ENCODE results near the gene DYNC1LI1. TPM values are rescaled to one million over a fixed set of nuclear protein-coding genes. Genes with fewer than 3 reads are reported as not detected.

The DYNC1LI1 gene
- total RNA-seq, 2 experiments from 2014 or later: 28.6 to 48.7 TPM

DNA sequence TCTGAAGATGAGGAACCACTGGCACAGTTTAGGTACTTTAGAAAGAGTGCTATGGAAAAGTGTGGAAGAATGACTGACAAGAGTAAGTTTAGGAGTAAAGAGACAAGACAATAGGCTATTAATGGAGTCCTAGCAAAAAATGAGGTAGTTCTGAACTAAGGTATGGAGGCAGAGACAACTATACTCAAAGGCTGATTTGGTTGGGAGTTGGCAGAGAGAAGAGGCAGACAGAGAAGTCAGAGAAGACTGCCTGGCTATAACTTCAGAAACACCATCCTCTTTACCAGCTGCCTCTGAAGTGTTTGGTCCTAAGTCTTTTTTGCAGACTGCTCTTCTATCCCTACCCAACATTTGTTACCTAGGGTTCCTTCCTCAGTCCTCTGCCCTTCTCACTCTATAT lies 19.2 kb downstream of the DYNC1LI1 start:
- peaks cover 74% of the 10 kb centered on the region; the same call in 1 of the 2 replicates for H3K79me2 ChIP-seq (ENCODE audit: insufficient read depth, low read depth, low read length)
- CTCF ChIA-PET (ENCODE audit: unreplicated experiment): no interaction called here
- no peak for DNase-seq (ENCODE audit: low spot score)
- peaks cover 13% of the 10 kb centered on the region; the same call in 1 of the 2 replicates for H3K36me3 ChIP-seq (ENCODE audit: insufficient read depth, low read length)
- H3K4me2 ChIP-seq (ENCODE audit: low read length): no peak overlapping the region
- BruUV-seq (replicated peaks): no TSS peak
- intact Hi-C loops (cut with micrococcal nuclease; ENCODE audit: unreplicated experiment): no loop called here
- TF ChIP-seq, protein P1, sequence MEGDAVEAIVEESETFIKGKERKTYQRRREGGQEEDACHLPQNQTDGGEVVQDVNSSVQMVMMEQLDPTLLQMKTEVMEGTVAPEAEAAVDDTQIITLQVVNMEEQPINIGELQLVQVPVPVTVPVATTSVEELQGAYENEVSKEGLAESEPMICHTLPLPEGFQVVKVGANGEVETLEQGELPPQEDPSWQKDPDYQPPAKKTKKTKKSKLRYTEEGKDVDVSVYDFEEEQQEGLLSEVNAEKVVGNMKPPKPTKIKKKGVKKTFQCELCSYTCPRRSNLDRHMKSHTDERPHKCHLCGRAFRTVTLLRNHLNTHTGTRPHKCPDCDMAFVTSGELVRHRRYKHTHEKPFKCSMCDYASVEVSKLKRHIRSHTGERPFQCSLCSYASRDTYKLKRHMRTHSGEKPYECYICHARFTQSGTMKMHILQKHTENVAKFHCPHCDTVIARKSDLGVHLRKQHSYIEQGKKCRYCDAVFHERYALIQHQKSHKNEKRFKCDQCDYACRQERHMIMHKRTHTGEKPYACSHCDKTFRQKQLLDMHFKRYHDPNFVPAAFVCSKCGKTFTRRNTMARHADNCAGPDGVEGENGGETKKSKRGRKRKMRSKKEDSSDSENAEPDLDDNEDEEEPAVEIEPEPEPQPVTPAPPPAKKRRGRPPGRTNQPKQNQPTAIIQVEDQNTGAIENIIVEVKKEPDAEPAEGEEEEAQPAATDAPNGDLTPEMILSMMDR (conservative IDR thresholded peaks at IDR 0.05; ENCODE audit: low read length): no peak
- TF ChIP-seq EZH2phosphoT487 (IDR thresholded peaks at IDR 0.05; ENCODE audit: borderline replicate concordance, low read depth, low read length): no peak
- H3K9me3 ChIP-seq (ENCODE audit: low read length): no peaks in the 10 kb centered on the region
- H3K27ac ChIP-seq (ENCODE audit: low read depth, low read length, poor library complexity, severe bottlenecking): no peak overlapping the region
- H4K20me1 ChIP-seq (ENCODE audit: insufficient read depth, low read length): peaks cover 25% of the 10 kb centered on the region
- no peak overlapping the region for H2AFZ ChIP-seq (ENCODE audit: low read length)
- H3K4me3 ChIP-seq (ENCODE audit: low read depth, low read length, poor library complexity, severe bottlenecking): no peak overlapping the region
- POLR2A ChIA-PET: interaction anchor here (1.0 to 1.2 kb wide), 2 partner anchors 18 to 19 kb away, joined by 3 to 5 read pairs; no protein-coding TSS in a partner anchor
- H3K9me2 ChIP-seq (ENCODE audit: insufficient read depth, low read length): no peaks in the 10 kb centered on the region
- peaks cover 10% of the 10 kb centered on the region for H3K4me1 ChIP-seq (ENCODE audit: insufficient read depth, low read length, poor library complexity, severe bottlenecking)

DNA sequence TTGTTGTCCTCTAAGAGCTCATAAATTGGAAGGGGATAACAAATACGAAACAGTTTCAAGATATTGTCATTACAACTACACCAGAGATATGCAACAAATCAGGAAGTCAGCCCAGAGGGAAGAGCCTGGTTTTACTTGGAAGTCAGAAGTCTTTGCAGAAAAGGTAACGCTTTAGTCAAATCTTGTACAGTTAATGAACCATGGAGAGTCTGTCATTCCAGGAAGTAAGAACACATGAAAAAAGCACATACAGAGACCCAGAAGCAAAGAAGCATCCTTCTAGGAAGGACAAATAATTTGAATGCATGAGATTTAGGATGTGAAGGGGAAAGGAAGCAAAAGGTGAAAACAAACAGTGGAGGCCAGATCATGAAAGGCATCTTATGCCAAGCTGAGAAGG lies 19.6 kb downstream of the DYNC1LI1 start:
- CTCF ChIA-PET (ENCODE audit: unreplicated experiment): no interaction called here
- Histone ChIP-seq H3K4me2 (ENCODE audit: low read length) (no peak overlapping the region), H3K79me2 (ENCODE audit: insufficient read depth, low read depth, low read length) (peaks cover 73% of the 10 kb centered on the region; the same call in 1 of the 2 replicates), H3K9me3 (ENCODE audit: low read length) (no peaks in the 10 kb centered on the region), H3K4me3 (ENCODE audit: low read depth, low read length, poor library complexity, severe bottlenecking) (no peak overlapping the region), H3K9me2 (ENCODE audit: insufficient read depth, low read length) (no peaks in the 10 kb centered on the region), H3K4me1 (ENCODE audit: insufficient read depth, low read length, poor library complexity, severe bottlenecking) (peaks cover 10% of the 10 kb centered on the region), H4K20me1 (ENCODE audit: insufficient read depth, low read length) (peaks cover 24% of the 10 kb centered on the region; the same call in 1 of the 2 replicates), H3K27ac (ENCODE audit: low read depth, low read length, poor library complexity, severe bottlenecking) (no peak overlapping the region), H3K36me3 (ENCODE audit: insufficient read depth, low read length) (peaks cover 9% of the 10 kb centered on the region; the same call in 1 of the 2 replicates), H2AFZ (ENCODE audit: low read length) (no peak overlapping the region)
- intact Hi-C loops (cut with micrococcal nuclease; ENCODE audit: unreplicated experiment): no loop called here
- POLR2A ChIA-PET: interaction anchor here (1.0 to 1.2 kb wide), 2 partner anchors 18 to 19 kb away, joined by 3 to 5 read pairs; no protein-coding TSS in a partner anchor
- no TSS peak for BruUV-seq (replicated peaks)
- DNase-seq (ENCODE audit: low spot score): no peak
- no peak for TF ChIP-seq EZH2phosphoT487 (IDR thresholded peaks at IDR 0.05; ENCODE audit: borderline replicate concordance, low read depth, low read length)
- TF ChIP-seq, protein P1 (conservative IDR thresholded peaks at IDR 0.05; ENCODE audit: low read length): no peak

DNA sequence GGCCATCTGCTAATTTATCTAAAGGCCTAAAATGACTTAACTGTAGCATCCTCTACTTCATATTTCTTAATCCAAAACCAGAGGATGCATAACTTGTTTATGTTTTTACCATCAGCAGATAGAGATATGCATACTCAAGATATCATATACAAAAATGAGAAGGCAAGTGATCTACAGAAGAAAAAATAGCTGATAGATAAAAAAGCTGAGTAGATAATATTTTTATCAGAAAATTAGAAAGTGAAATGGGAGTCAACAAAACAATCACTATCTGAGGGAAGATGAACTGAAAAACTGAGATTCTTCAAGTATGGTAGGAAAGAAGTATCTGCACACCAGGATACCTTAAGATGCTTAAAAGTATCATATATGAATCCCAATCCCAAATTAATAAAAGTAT lies 25.4 kb downstream of the DYNC1LI1 start:
- CTCF ChIA-PET (ENCODE audit: unreplicated experiment): no interaction called here
- peaks cover 43% of the 10 kb centered on the region; the same call in 1 of the 2 replicates for H3K79me2 ChIP-seq (ENCODE audit: insufficient read depth, low read depth, low read length)
- no peak overlapping the region for H3K27ac ChIP-seq (ENCODE audit: low read depth, low read length, poor library complexity, severe bottlenecking)
- DNase-seq (ENCODE audit: low spot score): no peak
- H2AFZ ChIP-seq (ENCODE audit: low read length): no peak overlapping the region
- H3K36me3 ChIP-seq (ENCODE audit: insufficient read depth, low read length): peaks cover 43% of the 10 kb centered on the region
- H3K4me2 ChIP-seq (ENCODE audit: low read length): no peak overlapping the region
- no peaks in the 10 kb centered on the region for H3K9me2 ChIP-seq (ENCODE audit: insufficient read depth, low read length)
- H3K4me1 ChIP-seq (ENCODE audit: insufficient read depth, low read length, poor library complexity, severe bottlenecking): no peaks in the 10 kb centered on the region
- TF ChIP-seq, protein P1 (conservative IDR thresholded peaks at IDR 0.05; ENCODE audit: low read length): no peak
- TF ChIP-seq EZH2phosphoT487 (IDR thresholded peaks at IDR 0.05; ENCODE audit: borderline replicate concordance, low read depth, low read length): no peak
- intact Hi-C loops (cut with micrococcal nuclease; ENCODE audit: unreplicated experiment): no loop called here
- no peaks in the 10 kb centered on the region for H3K9me3 ChIP-seq (ENCODE audit: low read length)
- peaks cover 3% of the 10 kb centered on the region; the same call in 1 of the 2 replicates for H4K20me1 ChIP-seq (ENCODE audit: insufficient read depth, low read length)
- H3K4me3 ChIP-seq (ENCODE audit: low read depth, low read length, poor library complexity, severe bottlenecking): no peak overlapping the region
- POLR2A ChIA-PET: interaction anchor here (1.0 to 1.3 kb wide), 3 partner anchors 13 to 15 kb away, joined by 3 to 6 read pairs (median 5); no protein-coding TSS in a partner anchor
- BruUV-seq (replicated peaks): no TSS peak
